SK-N-SH (cell line): Measurements from ENCODE around the gene KRABD2.

Source experiments
- CTCF ChIA-PET: fragments of 300-600, 350-600 bp; formaldehyde crosslinking; extraction: SDS; loops from one replicate; lab custom pipeline; 2021; lab: Yijun Ruan, JAX
- POLR2A ChIA-PET: fragments of 350-600 bp; sonication (Branson Sonifier 250); formaldehyde crosslinking; extraction: SDS; loops from one replicate; lab custom pipeline; 2020; ENCODE audit warnings: antibody characterized with exemption, inconsistent platforms; lab: Yijun Ruan, JAX
- DNase-seq: peaks from one replicate; pipeline ENCODE4 v3.0.0; 2012
- H2AFZ ChIP-seq: fragments of 200-600 bp; sonication (generic); 2 replicates; pipeline ENCODE4 v1.8.1; 2016; ENCODE audit warnings: antibody characterized with exemption, mild to moderate bottlenecking, low read depth
- H3F3A ChIP-seq: fragments of 200-600 bp; sonication (generic); replicated peaks from 2 replicates; pipeline ENCODE3; 2016; ENCODE audit warnings: antibody characterized with exemption, mild to moderate bottlenecking; ENCODE audit not compliant: insufficient read depth
- H3K27ac ChIP-seq, 2 experiments: fragments of 200-500 bp in 1 of 2; fragments of 200-600 bp in 1 of 2; sonication (Bioruptor generic) in 1 of 2; sonication (generic), shearing (Covaris generic) in 1 of 2; 2 replicates each; pipeline versions ENCODE4 v1.5.1 to v1.6.1; 2014 to 2016; ENCODE audit warnings: low read depth in 2 of 2, inconsistent platforms in 1 of 2, low read length in 1 of 2, mild to moderate bottlenecking in 1 of 2, mixed read lengths in 1 of 2
- H3K27me3 ChIP-seq: fragments of 200-600 bp; sonication (generic), shearing (Covaris generic); 2 replicates; pipeline ENCODE4 v1.6.1; 2016; ENCODE audit warnings: mixed run types; ENCODE audit not compliant: insufficient read depth
- H3K36me3 ChIP-seq, 2 experiments: fragments of 200-500 bp in 1 of 2; fragments of 200-600 bp in 1 of 2; sonication (Bioruptor generic) in 1 of 2; sonication (generic) in 1 of 2; replicated peaks in 1 of 2; 2 replicates each; pipeline versions ENCODE3 to v1.5.1; 2014 to 2016; ENCODE audit warnings: low read length in 1 of 2, mild to moderate bottlenecking in 1 of 2; ENCODE audit not compliant: insufficient read depth in 2 of 2, control insufficient read depth in 1 of 2
- H3K4me1 ChIP-seq, 2 experiments: fragments of 200-500 bp in 1 of 2; fragments of 200-600 bp in 1 of 2; sonication (Bioruptor generic) in 1 of 2; sonication (generic), shearing (Covaris generic) in 1 of 2; 2 replicates each; pipeline versions ENCODE4 v1.5.1 to v1.6.1; 2014 to 2016; ENCODE audit warnings: low read depth in 1 of 2, low read length in 1 of 2, mixed run types in 1 of 2; ENCODE audit not compliant: insufficient read depth in 2 of 2, control insufficient read depth in 1 of 2
- H3K4me2 ChIP-seq: fragments of 200-600 bp; sonication (generic), shearing (Covaris generic); 2 replicates; pipeline ENCODE4 v1.6.1; 2017; ENCODE audit warnings: mixed run types
- H3K4me3 ChIP-seq, 2 experiments: fragments of 200-500 bp in 1 of 2; fragments of 200-600 bp in 1 of 2; sonication (Bioruptor generic) in 1 of 2; sonication (generic), shearing (Covaris generic) in 1 of 2; 2 replicates each; pipeline versions ENCODE4 v1.5.1 to v1.8.1; 2014 to 2016; ENCODE audit warnings: low read depth in 2 of 2, inconsistent platforms in 1 of 2, low read length in 1 of 2, mild to moderate bottlenecking in 1 of 2, mixed read lengths in 1 of 2, moderate library complexity in 1 of 2
- H3K79me2 ChIP-seq: fragments of 200-600 bp; sonication (generic); 2 replicates; pipeline ENCODE4 v1.8.1; 2017; ENCODE audit warnings: mild to moderate bottlenecking; ENCODE audit not compliant: insufficient read depth
- H3K9ac ChIP-seq: fragments of 200-600 bp; sonication (generic); 2 replicates; pipeline ENCODE4 v1.6.1; 2017; ENCODE audit warnings: mixed run types
- H3K9me2 ChIP-seq: fragments of 200-600 bp; sonication (generic); 2 replicates; pipeline ENCODE4 v1.6.1; 2017; ENCODE audit warnings: mixed run types
- H3K9me3 ChIP-seq: fragments of 200-600 bp; sonication (generic); 2 replicates; pipeline ENCODE4 v1.6.1; 2017; ENCODE audit warnings: mixed run types, mild to moderate bottlenecking, moderate library complexity
- H4K20me1 ChIP-seq: fragments of 200-600 bp; sonication (generic); 2 replicates; pipeline ENCODE4 v1.6.1; 2017; ENCODE audit warnings: mild to moderate bottlenecking, mixed run types; ENCODE audit not compliant: insufficient read depth
- FOXJ3 ChIP-seq: sonication (generic); formaldehyde crosslinking; IDR thresholded peaks from 2 replicates; pipeline ENCODE4 v1.5.1; 2020; ENCODE audit warnings: mild to moderate bottlenecking, missing genetic modification reagents
- FOXM1 ChIP-seq: IDR thresholded peaks from 2 replicates; pipeline ENCODE4 v1.4.0; 2012; ENCODE audit warnings: low read depth, mild to moderate bottlenecking
- GABPA ChIP-seq: IDR thresholded peaks from 2 replicates; pipeline ENCODE4 v1.4.0; 2012; ENCODE audit warnings: low read depth, mild to moderate bottlenecking
- NFIC ChIP-seq: IDR thresholded peaks from 2 replicates; pipeline ENCODE4 v1.4.0; 2012; ENCODE audit warnings: borderline replicate concordance
- POLR2AphosphoS5 ChIP-seq: IDR thresholded peaks from 2 replicates; pipeline ENCODE4 v1.6.1; 2012; ENCODE audit warnings: low read depth, low read length
- REST ChIP-seq: IDR thresholded peaks from 2 replicates; pipeline ENCODE4 v1.6.1; 2012; ENCODE audit warnings: mild to moderate bottlenecking, low read depth, low read length, moderate library complexity
- SIN3A ChIP-seq: IDR thresholded peaks from 2 replicates; pipeline ENCODE4 v1.6.1; 2012; ENCODE audit warnings: low read depth, mild to moderate bottlenecking, low read length, moderate library complexity, borderline replicate concordance
- ZBTB33 ChIP-seq: IDR thresholded peaks from 2 replicates; pipeline ENCODE4 v1.4.0; 2012; ENCODE audit warnings: low read depth, borderline replicate concordance
- WGBS: methylation state at CpG from one replicate; pipeline ENCODE4 v1.1.6; 2017; ENCODE audit warnings: low lambda C conversion rate; 5-methylcytosine and 5-hydroxymethylcytosine counted together

KRABD2 gene

GRCh38 chr17:8401107-8401506 lies 24.6 kb upstream of the KRABD2 start (continued):
- TF ChIP-seq REST (no peak), ZBTB33 (no peak), NFIC (no peak), GABPA (no peak), FOXJ3 (CRISPR knock-in tag) (no peak), POLR2AphosphoS5 (no peak), SIN3A (no peak), FOXM1 (no peak)

GRCh38 chr17:8398980-8399379 lies 22.5 kb upstream of the KRABD2 start:
- POLR2A ChIA-PET: no interaction called here
- Histone ChIP-seq H3K9me3 (no peaks in the 10 kb centered on the region), H3K36me3 (no peaks in the 10 kb centered on the region), H3K4me1 (no peaks in the 10 kb centered on the region), H3K4me3 (no peak overlapping the region), H3K79me2 (no peaks in the 10 kb centered on the region), H3K9ac (no peak overlapping the region), H3K27ac (no peak overlapping the region), H3K4me2 (no peak overlapping the region), H3K9me2 (no peaks in the 10 kb centered on the region), H4K20me1 (no peaks in the 10 kb centered on the region), H2AFZ (no peak overlapping the region), H3K27me3 (peaks cover 26% of the 10 kb centered on the region; the same call in 1 of the 2 replicates), H3F3A (no peaks in the 10 kb centered on the region)
- 37% methylated on average over 6 of the region's 6 CpGs for WGBS
- CTCF ChIA-PET: interaction anchor here (1.8 to 2.3 kb wide), 3 partner anchors 11 to 387 kb away, joined by 6 to 10 read pairs (median 7); no protein-coding TSS in a partner anchor
- no peak for DNase-seq
- no peak for TF ChIP-seq FOXM1
- TF ChIP-seq REST: 0 out of 2 replicates have a peak, but pooled peaks have one; percentile 22
